NCI-H2227 (cell line): Measurements from ENCODE around the gene NEDD9.
A peak's percentile ranks its signal among the peaks of the same experiment; 100 is the strongest.

ENCODE experiments used
- DNase-seq: peaks from one replicate; lab custom pipeline; 2025; ENCODE audit not compliant: unreplicated experiment; lab: John Stamatoyannopoulos, UW

Gene NEDD9

DNA sequence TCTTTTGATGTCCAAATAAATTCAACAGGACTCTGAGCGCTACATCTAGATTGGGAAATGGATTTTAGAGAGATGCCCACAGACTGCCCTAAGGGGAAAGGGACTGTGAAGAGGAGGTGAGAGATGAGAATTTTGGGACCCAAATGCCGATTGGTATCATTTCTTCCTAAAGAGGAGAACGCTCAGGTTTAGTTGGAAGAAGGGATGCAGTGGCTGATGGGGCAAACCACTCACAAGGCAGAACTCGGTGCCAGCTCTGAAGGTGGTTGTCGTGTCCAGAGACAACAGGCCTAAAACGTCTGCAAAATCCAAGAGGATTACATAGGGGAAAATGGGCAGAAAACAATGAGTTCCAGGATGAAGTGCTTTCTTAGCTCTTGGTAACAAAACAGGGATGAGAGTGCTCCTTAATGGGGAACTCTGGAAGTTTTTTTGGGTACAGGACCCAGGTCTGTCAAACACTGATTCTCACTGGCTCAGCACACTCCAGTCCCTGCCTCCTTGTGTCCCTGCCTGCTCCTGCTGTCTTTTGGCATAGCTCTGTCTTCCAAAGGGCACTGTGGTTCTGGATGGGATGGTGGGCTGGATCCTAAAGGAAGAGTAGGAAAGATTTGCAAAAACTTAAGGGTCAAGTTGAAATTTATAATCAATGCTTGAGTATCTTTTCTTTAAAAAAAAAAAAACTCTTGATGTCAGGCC, 29.0 kb downstream of the NEDD9 start:
- DNase-seq, result no peak

DNA sequence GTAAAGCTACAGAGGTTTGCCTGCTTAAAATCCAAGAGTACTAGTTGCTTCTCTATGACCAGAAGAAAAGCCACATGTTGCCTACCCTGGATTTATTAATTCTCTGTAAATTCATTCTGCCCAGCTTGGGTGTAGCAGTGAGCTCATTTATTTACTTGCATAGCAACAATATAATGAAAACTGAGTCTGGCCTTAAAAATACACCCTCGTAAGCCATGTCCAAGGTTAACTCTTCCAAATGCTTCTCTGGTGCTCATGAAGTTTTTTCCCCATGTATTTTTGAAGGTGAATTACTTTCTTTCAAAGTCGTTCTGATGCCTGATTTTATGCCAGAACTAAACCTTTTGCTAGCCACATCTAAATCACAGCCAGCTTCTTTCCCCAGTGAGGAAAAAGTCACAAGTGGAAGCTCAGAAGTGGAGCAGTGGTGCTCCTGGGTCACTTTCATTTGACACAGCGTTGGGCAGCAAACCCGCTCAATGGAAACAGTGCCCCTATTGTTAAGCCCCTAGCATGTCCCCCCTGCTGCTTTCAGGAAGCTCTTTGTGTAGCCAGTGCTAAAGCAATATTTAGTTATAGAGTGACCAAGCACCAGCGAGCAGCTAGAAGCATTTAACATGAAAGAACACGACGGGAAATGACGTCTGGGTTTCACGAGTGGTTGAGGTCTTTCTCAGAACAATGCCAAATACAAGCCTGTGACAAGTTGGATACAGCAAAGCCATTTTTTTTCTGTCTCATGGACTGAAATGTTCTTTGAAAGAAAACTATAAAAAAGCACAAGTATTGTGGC, 29.8 kb downstream of the NEDD9 start:
- peak; percentile 43 for DNase-seq

DNA sequence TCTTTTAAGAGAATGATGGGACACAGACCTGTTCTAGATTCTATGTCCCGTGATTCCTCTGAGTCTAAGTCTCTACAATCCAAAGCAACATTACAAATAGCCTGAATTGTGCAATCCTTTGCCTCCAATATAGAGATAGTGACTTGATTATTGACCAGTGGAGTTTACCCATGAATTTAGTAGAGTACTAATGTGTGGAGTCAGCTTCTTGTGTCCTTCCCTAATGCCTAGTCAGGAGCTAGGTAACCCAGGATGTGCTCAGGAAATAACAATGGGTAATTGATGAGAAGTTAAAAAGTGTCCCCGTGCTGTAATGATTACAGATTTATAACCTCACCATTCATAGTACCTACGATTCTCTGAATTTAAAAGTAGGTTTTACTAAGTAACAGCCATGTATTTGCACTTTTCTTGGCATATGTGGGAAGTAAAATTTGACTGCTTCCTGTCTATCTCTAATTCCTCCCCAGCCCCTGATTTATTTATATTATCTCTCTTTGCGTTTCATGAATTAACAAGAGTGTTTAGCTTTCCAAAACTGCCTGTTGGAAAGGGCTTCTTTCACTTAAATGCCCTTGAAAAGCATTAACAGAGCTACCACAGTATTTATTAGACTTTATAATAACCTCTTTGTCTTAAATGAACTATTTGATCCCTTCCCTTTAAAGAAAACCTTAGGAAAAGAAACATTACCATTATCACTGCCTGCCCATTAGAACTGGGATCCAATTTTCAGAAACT, 30.5 kb downstream of the NEDD9 start:
- no peak for DNase-seq

DNA sequence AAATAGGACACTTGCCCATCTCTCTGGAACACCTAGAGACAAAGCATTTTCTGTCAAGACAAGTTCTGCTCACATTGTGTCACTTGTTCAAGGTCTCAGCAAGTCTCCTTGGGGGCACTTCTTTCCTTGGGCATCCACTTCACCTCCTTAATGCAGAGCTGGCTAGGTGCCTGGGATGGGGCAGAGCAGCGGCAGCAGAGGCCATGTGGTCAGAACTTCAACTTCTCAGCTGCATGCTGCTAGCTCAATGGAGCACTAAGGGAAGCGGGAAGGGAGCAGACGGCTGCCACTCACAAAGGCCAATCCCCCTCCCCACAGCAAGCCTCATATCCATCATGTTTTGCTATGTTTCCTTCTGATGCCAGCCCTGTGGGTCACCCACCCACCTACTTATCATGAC, 31.5 kb downstream of the NEDD9 start:
- no peak for DNase-seq

DNA sequence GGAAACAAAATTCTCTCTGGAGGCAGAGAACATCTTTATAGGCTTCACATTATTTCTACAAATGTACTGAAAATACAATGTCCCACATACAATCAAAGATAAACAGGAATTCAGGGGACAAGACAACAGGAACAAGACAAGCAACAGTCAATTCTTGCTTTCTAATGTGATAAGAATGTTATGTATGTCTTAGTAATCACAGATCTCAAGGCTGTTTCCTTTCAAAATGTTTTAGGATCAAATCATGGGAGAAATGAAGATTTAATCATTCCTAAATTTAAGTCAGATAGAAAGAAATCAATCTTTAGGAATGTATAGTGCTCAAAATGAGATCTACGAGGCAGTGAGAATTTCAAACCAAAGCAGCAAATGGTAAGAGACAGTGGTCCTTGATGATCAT, 32.1 kb downstream of the NEDD9 start:
- no peak for DNase-seq

DNA sequence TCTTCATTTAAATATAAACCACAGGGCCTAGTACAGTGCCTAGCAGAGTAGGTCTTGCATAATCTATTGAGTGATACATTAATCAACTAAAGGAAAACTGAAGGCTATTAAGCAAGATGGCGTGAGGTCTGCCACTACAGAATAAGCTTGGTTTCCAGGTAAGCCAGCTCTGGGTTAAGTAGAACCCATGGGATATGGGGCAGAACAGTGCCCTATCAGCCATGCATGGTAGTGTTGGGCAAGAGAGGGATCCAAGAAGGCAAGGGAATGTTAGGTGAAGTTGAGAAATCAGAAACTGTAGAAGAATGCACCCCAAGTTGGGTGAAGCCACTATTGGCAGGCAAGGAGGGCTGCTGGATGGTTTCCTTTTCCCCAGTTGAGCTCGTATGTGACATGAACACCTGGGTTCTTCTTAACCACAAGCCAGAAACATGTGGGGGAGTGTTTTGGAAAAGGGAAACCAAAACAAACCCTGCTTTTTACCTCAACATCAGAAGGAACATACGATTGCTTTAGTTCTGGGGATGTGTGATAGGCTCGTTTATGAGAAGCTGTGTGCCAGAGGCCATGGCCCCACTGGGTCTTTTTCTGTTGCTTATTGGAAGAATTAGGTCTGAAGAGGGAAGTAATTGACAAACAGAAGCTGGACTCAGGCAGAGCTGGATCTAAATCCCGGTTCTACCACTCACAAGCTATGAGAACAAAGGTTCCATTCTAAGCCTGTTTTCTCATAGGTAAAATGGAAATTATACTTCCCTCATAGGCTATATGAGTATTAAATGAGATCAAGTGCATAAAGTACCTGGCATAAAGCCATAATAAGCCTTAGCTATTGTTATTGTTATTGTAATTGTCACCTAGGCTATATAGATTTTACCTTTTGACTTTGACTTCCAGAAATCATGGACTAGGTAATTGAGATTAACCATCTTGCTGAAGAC, 33.5 kb downstream of the NEDD9 start:
- no peak for DNase-seq

DNA sequence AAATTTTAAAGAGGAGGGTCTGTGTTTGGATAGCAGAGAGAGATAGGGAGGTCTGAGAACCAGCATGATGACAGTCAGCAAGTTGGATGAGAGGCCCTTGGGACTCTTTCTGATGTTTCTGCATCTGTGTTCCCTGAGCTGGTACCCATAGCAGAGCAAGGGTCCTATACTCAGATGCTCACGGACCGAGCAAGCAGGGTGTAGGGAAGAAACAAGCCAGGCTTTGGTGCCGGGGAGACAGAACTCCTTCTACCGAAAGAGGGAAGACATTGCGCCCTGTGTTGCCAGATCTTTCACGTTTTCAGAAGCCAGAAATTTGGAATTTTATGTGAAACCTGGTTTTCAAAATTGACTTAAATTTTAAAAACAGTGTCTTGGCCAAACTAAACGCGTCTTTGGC, 34.6 kb downstream of the NEDD9 start:
- DNase-seq, result no peak

DNA sequence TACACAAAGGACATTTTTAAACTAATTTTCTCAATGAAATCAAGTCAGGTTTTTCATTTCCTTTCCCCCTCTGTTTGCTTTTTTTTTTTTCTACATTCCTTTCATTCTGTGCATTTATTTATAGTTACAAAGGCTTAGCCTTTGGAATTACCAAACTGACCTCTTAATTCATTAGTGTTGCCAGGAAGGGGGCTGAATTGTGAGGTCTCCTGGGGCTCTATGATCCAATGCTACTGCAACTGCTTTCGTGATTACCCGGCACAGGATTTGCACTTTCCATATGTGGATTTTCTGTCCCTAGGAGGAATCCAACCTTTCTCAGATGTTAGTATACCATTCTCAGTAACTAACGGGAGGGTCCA, 35.3 kb downstream of the NEDD9 start:
- no peak for DNase-seq

DNA sequence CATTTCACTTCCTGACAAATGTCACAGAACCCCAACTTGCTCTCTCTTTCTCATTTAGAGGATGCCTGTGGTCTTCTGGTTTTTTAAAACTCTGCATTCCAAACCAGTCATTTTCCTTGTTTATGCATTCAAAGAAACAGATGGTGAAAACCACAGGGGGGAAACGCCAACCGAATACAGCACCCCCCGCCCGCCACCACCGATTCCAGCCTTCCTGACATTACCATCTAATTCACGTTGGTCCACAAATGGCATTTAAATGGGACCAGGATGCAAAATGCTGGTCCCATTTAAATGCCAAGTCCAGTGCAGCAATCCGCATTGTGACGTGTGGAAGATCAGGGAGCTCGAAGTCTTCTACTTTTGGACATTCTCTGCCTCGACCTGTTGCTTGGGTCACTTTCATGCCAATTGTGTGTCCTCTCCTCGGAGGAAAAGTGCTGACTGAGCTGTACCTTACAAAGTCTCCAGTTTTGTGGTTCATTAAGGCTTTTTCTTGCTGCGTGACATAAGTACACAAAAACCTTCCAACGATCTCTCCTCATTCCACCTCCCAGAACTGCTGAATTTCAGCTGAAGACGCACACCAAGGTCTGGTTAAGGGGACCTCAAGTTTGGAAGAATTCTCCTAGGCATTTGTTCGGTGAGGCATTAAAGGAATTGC, 35.8 kb downstream of the NEDD9 start:
- DNase-seq, result peak; percentile 28

DNA sequence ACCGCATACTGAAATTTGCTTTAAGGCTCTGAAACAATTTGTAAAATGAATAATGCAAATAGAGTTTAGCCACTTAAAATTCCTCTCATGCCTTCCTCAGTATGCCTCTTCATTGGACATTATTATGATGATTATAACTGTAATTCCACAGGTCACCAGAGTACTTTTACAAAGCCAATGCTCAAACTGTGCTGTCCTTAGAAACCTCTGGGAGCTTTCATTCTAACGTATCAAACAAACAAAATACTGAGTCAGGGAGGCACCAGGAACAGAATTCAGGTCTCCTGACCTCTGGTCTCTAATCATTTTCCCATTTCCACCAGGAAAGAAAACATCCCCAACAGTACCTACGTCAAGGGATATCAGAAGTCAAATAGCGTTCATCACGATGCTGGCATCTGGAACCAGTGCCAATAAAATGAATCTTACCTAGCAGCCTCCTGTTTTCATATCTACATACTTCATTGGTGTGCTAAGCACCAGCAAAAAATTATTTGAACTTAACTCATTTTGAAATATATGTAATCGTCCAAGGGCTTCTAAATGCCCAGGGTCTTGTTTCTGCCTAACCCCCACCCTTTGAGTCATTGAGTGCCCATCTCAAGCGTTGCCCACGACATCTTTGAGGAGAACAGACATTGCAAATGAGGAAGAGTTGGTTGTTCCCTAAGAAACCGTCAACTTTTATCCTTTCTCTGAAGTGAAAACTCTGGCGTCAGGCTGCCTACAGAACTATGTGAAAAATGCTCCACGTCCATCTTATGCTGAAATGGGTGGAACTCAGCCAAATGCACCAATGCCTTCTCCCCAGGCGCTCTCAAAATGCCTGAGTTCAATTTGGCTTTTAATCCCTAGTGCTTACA, 37.9 kb downstream of the NEDD9 start:
- no peak for DNase-seq

DNA sequence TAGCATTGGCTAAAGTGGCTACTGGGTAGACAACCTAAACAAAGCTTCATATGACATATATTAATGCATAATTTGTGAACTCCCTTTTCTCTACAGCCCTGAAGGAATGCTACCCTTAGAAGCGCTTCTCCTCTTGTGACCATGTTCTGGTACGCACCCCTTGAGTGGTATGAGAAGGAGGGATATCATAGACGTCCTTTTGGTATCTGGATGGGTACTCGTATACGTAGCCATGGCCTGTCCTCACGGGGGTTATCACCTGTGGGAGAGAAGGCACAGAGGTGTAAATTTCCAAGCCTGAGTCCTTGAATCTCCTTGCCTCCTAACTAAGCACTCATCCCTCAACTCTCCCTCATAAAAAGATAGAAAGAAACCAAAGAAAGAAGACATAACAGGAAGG, 39.0 kb downstream of the NEDD9 start:
- no peak for DNase-seq

DNA sequence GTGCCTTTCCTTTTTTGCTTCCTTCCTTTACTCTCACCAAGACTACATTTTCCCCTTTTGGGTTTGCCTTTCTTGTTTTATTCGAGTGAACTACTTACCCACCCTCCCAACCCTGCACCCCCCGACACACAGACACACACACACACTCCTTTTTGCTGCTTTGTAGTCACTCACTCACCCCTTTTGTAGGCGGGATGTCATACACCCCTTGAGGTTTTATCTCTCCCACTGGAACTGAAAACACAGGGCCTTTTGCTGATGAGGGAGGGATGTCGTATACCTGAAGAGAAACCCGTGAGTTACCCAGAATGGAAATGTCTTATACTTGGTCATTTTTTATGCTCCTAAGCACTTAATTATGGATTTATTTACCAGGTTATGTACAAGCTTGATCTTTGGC, 40.3 kb downstream of the NEDD9 start:
- no peak for DNase-seq

DNA sequence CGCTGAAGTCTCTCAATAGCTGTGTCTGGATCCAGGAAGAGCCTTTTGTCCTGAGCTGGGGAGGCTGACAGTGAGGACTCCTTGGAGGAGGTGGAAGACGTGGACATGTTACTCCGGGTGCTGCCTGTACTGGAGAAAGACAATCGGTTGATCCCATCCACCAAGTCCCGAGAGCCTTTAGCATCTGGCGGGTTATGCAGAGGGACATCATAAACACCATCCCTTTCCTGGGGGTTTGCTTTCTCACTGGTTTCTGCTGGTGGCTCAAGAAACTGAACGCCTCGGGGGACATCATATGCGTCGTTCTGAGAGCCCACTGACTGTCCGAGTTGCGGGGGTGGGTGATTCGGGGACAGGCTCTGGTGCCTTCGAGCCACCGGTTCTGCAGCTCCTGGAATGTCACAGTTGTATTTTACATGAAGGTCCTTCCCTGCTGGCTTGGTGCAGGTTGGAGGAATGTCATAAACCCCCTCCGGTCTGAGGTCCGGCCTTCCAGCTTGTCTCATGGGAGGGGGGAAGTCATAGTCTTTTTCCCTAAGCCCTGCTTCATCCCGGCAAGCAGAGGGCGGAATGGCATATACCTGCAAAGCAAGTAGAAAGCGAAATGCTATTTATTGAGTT, 41.7 kb downstream of the NEDD9 start:
- DNase-seq, result no peak

DNA sequence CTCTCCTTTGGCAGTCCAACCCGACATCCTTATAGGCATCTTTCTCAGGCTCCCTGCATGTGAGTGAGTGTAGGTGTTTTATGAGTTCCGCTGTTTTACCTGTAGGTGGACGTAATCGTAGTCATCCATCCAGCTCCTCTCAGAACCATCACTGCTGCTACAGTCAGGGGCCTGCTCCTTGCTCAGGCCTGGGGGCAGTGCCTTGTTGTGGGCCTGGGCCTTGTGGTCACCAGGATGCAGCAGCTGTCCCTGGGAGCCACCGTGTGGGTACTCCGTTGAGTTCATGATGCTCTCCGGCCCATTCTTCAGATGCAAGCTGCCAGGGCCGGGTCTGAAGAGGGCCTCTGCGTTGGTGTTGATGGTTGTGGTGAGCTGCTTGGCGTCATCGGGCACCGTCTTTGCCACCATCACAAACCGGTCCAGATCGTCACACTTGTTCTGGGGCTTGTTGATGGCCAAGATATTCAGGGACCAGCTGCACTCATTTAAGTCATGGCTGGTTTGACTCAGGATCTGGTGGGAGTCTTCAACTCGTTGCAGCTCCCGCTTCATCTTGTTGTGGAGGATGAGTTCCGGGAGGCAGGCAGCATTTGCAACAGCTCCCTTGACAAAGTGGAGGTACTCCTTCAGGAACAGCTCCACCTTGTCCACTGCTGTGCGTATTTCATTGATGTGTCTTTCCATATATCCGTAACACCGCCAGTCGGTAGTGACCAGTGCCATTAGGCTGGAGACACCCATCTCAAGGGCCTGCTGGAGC, 42.4 kb downstream of the NEDD9 start:
- DNase-seq, result no peak

DNA sequence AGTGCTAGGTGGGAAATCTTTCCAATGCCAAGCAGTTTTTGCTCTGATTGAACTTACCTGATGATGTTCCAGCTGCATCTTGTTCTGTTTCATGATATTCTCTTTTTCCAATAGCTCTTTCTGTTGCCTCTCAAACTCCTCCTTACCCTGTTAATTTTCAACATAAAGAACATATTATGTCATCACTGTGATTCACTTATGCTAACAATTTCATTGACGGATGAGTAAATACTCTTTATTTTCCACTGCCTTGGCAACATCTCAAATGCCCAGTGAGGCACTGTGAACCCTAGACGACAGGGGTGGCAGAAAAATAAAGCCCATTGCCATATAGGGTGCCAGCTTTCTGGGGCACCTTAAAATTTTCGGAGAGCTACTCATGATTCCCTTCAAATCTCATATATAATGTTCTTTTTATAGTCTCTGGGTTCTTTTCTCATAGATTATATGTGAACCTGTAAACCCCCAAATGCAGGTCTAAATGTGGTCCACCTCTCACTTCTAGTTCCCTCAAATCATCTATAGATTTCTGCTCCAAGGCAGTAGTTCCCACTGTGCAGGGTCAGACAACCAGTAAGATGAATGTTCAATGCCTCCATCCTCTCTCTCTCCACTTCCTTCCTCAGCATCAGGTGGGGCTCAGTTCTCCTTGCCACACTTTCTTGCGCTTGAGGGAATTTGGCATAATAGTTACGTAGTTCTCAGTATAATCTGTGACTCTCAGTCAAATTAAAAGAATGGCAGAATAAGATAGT, 44.1 kb downstream of the NEDD9 start:
- DNase-seq, result no peak

DNA sequence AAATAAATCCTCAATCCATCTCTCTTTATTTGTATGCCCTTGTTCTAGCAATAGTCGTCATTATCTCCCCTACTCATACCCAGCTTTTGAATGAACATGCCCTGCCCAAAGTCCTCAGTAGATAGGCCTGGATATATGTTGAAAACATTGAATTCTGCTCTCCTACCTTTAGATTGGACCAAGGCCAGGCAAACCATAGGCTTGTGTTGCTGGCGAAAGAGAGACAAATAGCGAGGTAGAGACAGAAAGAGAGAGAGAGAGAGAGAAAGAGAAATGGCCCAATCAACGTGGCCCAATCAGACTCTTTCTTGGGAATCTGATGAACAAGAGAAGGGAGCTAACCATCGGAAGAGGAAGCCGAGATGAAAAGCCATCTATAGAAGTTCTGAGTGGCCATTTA, 45.2 kb downstream of the NEDD9 start:
- no peak for DNase-seq

DNA sequence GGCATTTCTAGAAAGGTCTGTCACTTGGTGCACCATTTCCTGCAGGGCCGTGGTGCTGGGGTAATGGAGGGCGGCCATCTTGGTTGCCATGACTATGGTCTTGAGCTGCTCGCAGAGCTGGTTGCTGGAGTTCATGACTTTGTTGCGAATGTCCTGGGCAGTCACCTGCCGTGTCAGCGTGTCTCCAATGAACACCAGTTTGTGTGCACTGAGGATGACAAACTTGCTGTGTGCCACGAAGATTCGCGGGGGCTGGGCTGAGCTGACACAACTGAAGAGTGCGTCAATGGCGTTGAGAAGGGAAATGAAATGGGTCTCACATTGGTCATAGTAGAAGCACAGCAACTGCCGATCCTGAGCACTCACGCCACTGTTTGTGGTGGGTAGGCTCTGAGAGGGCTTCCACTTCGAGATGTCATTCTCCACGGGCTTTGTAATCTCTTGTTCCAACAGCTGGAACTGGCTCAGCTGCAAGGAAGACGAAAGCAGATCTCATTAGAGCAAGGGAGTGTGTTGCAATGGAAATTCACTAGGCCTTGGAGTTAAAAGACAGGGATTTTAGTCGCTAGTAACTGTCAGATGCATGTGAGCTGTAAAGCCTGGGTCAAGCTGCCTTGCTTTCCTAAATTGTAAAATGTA, 47.1 kb downstream of the NEDD9 start:
- DNase-seq, result no peak
